ENCODE measurements around the gene PSMB10.
A peak's percentile ranks its signal among the peaks of the same experiment; 100 is the strongest.

PSMB10 gene

GRCh38 chr16:67897231-67897630 lies 39.4 kb downstream of the PSMB10 start:
- Histone ChIP-seq H3K9ac (ENCODE audit: low read length) (no peak overlapping the region), H3K4me2 (ENCODE audit: low read depth, low read length, poor library complexity, severe bottlenecking) (no peak overlapping the region), H3K9me2 (replicated peaks; ENCODE audit: insufficient read depth, low read length) (no peaks in the 10 kb centered on the region), H3K27me3 (ENCODE audit: low read length) (no peaks in the 10 kb centered on the region), H3K27ac (ENCODE audit: low read depth, low read length) (no peak overlapping the region), H3K4me3 (ENCODE audit: insufficient read depth, low read length, poor library complexity, severe bottlenecking) (no peak overlapping the region), H3K9me3 (ENCODE audit: insufficient read depth, low read length) (no peaks in the 10 kb centered on the region), H3K79me2 (ENCODE audit: insufficient read depth, low read length) (peaks cover 14% of the 10 kb centered on the region), H3F3A (ENCODE audit: insufficient read depth) (no peaks in the 10 kb centered on the region), H2AFZ (ENCODE audit: low read depth, low read length, severe bottlenecking) (no peak overlapping the region), H4K20me1 (ENCODE audit: low read depth, low read length) (no peaks in the 10 kb centered on the region), H3K36me3 (ENCODE audit: low read length) (no peaks in the 10 kb centered on the region)
- TF ChIP-seq CTCF (IDR thresholded peaks at IDR 0.05; ENCODE audit: insufficient read depth, low read length, poor library complexity, severe bottlenecking) = no peak
- no peak for TF ChIP-seq EZH2phosphoT487 (conservative IDR thresholded peaks at IDR 0.05; ENCODE audit: low read length)

GRCh38 chr16:67893743-67894399 lies 42.8 kb downstream of the PSMB10 start:
- Histone ChIP-seq H2AFZ (ENCODE audit: low read depth, low read length, severe bottlenecking) (peak overlapping the region; percentile 28), H3K27me3 (ENCODE audit: low read length) (no peaks in the 10 kb centered on the region), H3K4me2 (ENCODE audit: low read depth, low read length, poor library complexity, severe bottlenecking) (peak overlapping the region; percentile 83), H3K27ac (ENCODE audit: low read depth, low read length) (no peak overlapping the region), H4K20me1 (ENCODE audit: low read depth, low read length) (no peaks in the 10 kb centered on the region), H3F3A (ENCODE audit: insufficient read depth) (no peaks in the 10 kb centered on the region; the same call in 1 of the 2 replicates), H3K4me3 (ENCODE audit: insufficient read depth, low read length, poor library complexity, severe bottlenecking) (peak overlapping the region; percentile 92), H3K79me2 (ENCODE audit: insufficient read depth, low read length) (peaks cover 14% of the 10 kb centered on the region), H3K9ac (ENCODE audit: low read length) (peak overlapping the region; percentile 76), H3K36me3 (ENCODE audit: low read length) (no peaks in the 10 kb centered on the region), H3K9me3 (ENCODE audit: insufficient read depth, low read length) (no peaks in the 10 kb centered on the region), H3K9me2 (replicated peaks; ENCODE audit: insufficient read depth, low read length) (no peaks in the 10 kb centered on the region)
- TF ChIP-seq CTCF (IDR thresholded peaks at IDR 0.05; ENCODE audit: insufficient read depth, low read length, poor library complexity, severe bottlenecking) = no peak
- no peak for TF ChIP-seq EZH2phosphoT487 (conservative IDR thresholded peaks at IDR 0.05; ENCODE audit: low read length)

GRCh38 chr16:67892899-67893742 lies 43.5 kb downstream of the PSMB10 start, which contains the start of gene PSKH1:
PSKH1 (plus strand) TSS chr16:67893254; CDS start chr16:67908750, 15,496 bp downstream.
- Histone ChIP-seq H3K27ac (ENCODE audit: low read depth, low read length) (peak within 1 kb of the TSS; percentile 20; the same call in 1 of the 2 replicates), H3K4me3 (ENCODE audit: insufficient read depth, low read length, poor library complexity, severe bottlenecking) (peak within 1 kb of the TSS; percentile 92), H2AFZ (ENCODE audit: low read depth, low read length, severe bottlenecking) (peak within 1 kb of the TSS; percentile 81), H3F3A (ENCODE audit: insufficient read depth) (no peaks in the 10 kb centered on the region; the same call in 1 of the 2 replicates), H3K79me2 (ENCODE audit: insufficient read depth, low read length) (peaks cover 14% of the 10 kb centered on the region), H3K9ac (ENCODE audit: low read length) (peak within 1 kb of the TSS; percentile 76), H3K9me2 (replicated peaks; ENCODE audit: insufficient read depth, low read length) (no peaks in the 10 kb centered on the region), H3K9me3 (ENCODE audit: insufficient read depth, low read length) (no peaks in the 10 kb centered on the region), H4K20me1 (ENCODE audit: low read depth, low read length) (no peaks in the 10 kb centered on the region), H3K27me3 (ENCODE audit: low read length) (no peaks in the 10 kb centered on the region), H3K4me2 (ENCODE audit: low read depth, low read length, poor library complexity, severe bottlenecking) (peak within 1 kb of the TSS; percentile 93), H3K36me3 (ENCODE audit: low read length) (no peaks in the 10 kb centered on the region)
- TF ChIP-seq CTCF (IDR thresholded peaks at IDR 0.05; ENCODE audit: insufficient read depth, low read length, poor library complexity, severe bottlenecking) (no peak), EZH2phosphoT487 (conservative IDR thresholded peaks at IDR 0.05; ENCODE audit: low read length) (no peak)

All from SU-DHL-6 (cell line).